Left ventricle myocardium superior (tissue), 1 donor: ENCODE data around the gene ZNF260. TPM values are rescaled to one million over a fixed set of nuclear protein-coding genes. Genes with fewer than 3 reads are reported as not detected.
A peak's percentile ranks its signal among the peaks of the same experiment; 100 is the strongest.

Experiments
- ATAC-seq: fragments of 200-7000 bp; cut with Tn5 transposase; one replicate; pipeline ENCODE4 v1.9.1; 2020; ENCODE audit warnings: mild to moderate bottlenecking, moderate library complexity
- DNase-seq: peaks from one replicate; pipeline ENCODE4 v3.0.0-alpha.2; 2020
- intact Hi-C: fragments of 100-400 bp; cut with micrococcal nuclease; formaldehyde crosslinking; loops from one replicate; pipeline ENCODE4 v1.11.0; 2022
- long read RNA-seq: library from polyadenylated mRNA; unstranded; transcript quantifications from one replicate; pipeline ENCODE4 v2.0.0, GENCODE V29; 2021
- total RNA-seq: library from RNA; stranded (reverse); fragmentation: NEBNext Ultra II Directional; extraction: Animal tissue kit (Norgen Biotek cat#: 25700); gene quantifications from one replicate; pipeline ENCODE4 v1.2.1, GENCODE V29; 2021
- donor health status: DM: no; HTN: yes; CAD: no; lungs with severe emphysema.

ZNF260 gene
- 7.5 TPM for total RNA-seq
- long read RNA-seq, full-length matches to known transcripts: 3 of 7 reads
- long read RNA-seq, partial matches to known transcripts: 0 of 7 reads
- long read RNA-seq, other reads (novel, unspliced or antisense): 4 of 7 reads

- ATAC-seq (peak; percentile 98), DNase-seq (peak; percentile 99)
- intact Hi-C loops: no loop called here
These were observed at the start of gene ZNF260 for GRCh38 chr19:36528194-36528920. TSS of gene ZNF260 (minus strand) at chr19:36528271. CDS start at chr19:36515238, 13,033 bp downstream.

- intact Hi-C loops: no loop called here
- DNase-seq (no peak), ATAC-seq (no peak)
These were observed 49.4 kb upstream of the ZNF260 start for GRCh38 chr19:36577271-36577996.

GRCh38 chr19:36574741-36575140 lies 46.7 kb upstream of the ZNF260 start:
- no peak for ATAC-seq

GRCh38 chr19:36573895-36574720 lies 46.0 kb upstream of the ZNF260 start:
- DNase-seq (no peak), ATAC-seq (peak; percentile 17)
- intact Hi-C loops: no loop called here

More at GRCh38 chr19:36574741-36575140, 46.7 kb upstream of the ZNF260 start:
- no peak for DNase-seq
- intact Hi-C loops: no loop called here

GRCh38 chr19:36573020-36573894 lies 45.2 kb upstream of the ZNF260 start, which contains the start of gene ZNF529:
TSS of gene ZNF529 (minus strand) at chr19:36573292. CDS start at chr19:36572346, 946 bp downstream.
- intact Hi-C loops: no loop called here
- ATAC-seq (peak; percentile 99), DNase-seq (peak; percentile 88)

GRCh38 chr19:36572593-36573019 lies 44.5 kb upstream of the ZNF260 start:
- DNase-seq (no peak), ATAC-seq (no peak)
- intact Hi-C loops: no loop called here

- intact Hi-C loops: no loop called here
- ATAC-seq (no peak), DNase-seq (no peak)
These were observed 36.3 kb upstream of the ZNF260 start for GRCh38 chr19:36564391-36564790.

- no peak for DNase-seq
- intact Hi-C loops: loop anchor here (10.0 kb wide), 1 partner anchor 98 kb away; no protein-coding TSS in a partner anchor
- ATAC-seq: no peak
These were observed 19.1 kb upstream of the ZNF260 start for GRCh38 chr19:36547001-36547732.

GRCh38 chr19:36528921-36529518 lies 949 bp upstream of the ZNF260 start:
- DNase-seq (no peak), ATAC-seq (peak; percentile 7)
- intact Hi-C loops: no loop called here

- DNase-seq (no peak), ATAC-seq (no peak)
- intact Hi-C loops: no loop called here
These were observed 238 bp downstream of the ZNF260 start for GRCh38 chr19:36527873-36528193.

GRCh38 chr19:36527341-36527740 lies 730 bp downstream of the ZNF260 start:
- DNase-seq: no peak
- no peak for ATAC-seq
- intact Hi-C loops: no loop called here

GRCh38 chr19:36526581-36526980 lies 1.5 kb downstream of the ZNF260 start:
- no peak for DNase-seq
- ATAC-seq: no peak
- intact Hi-C loops: no loop called here

- ATAC-seq (no peak), DNase-seq (no peak)
- intact Hi-C loops: no loop called here
These were observed 3.5 kb downstream of the ZNF260 start for GRCh38 chr19:36524617-36525016.

- ATAC-seq (no peak), DNase-seq (no peak)
- intact Hi-C loops: no loop called here
These were observed 14.0 kb downstream of the ZNF260 start for GRCh38 chr19:36514012-36514612.

GRCh38 chr19:36508325-36508724 lies 19.7 kb downstream of the ZNF260 start:
- intact Hi-C loops: no loop called here
- no peak for ATAC-seq
- DNase-seq: no peak

GRCh38 chr19:36501973-36502372 lies 26.1 kb downstream of the ZNF260 start:
- DNase-seq (no peak), ATAC-seq (no peak)
- intact Hi-C loops: no loop called here

GRCh38 chr19:36497001-36497400 lies 31.1 kb downstream of the ZNF260 start:
- ATAC-seq: no peak
- DNase-seq: no peak
- intact Hi-C loops: no loop called here
